ENCODE measurements around the gene DIAPH1.

The DIAPH1 gene

DNA sequence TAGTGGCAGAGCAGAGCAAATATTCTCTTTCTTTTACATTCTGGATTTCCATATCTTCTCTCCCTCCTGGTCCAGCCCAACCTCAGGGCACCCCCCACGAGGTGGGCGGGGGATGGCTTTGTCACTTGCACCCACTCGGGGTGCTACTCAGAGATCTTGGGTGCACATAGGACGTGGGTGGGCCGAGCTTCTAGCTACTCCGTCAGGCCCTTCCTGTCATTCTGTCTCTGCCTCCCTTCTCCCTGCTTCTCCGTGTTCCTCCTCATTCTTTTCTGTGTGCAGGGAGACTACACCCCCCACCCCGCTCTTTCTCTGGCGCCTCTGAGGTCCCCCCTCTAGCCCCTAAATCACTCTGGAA is 110.4 kb downstream of the DIAPH1 start:
- no peaks in the 10 kb centered on the region for H3K79me2 ChIP-seq (ENCODE audit: insufficient read depth, low read length)
- no peak overlapping the region for H2AFZ ChIP-seq (ENCODE audit: low read length)
- no peaks in the 10 kb centered on the region for H3K9me3 ChIP-seq (ENCODE audit: insufficient read depth, low read depth, low read length)
- H3K9ac ChIP-seq (ENCODE audit: low read depth, low read length, poor library complexity, severe bottlenecking), result no peak overlapping the region
- H3K27me3 ChIP-seq (ENCODE audit: insufficient read depth, low read length, poor library complexity, severe bottlenecking), result no peaks in the 10 kb centered on the region
- peaks cover 10% of the 10 kb centered on the region; the same call in 1 of the 2 replicates for H3K36me3 ChIP-seq (ENCODE audit: insufficient read depth, low read length)
- H3K4me3 ChIP-seq (ENCODE audit: low read length, poor library complexity, severe bottlenecking), result no peak overlapping the region
- H4K20me1 ChIP-seq (ENCODE audit: insufficient read depth, low read length, poor library complexity, severe bottlenecking), result no peaks in the 10 kb centered on the region
- no peaks in the 10 kb centered on the region for H3K9me2 ChIP-seq (replicated peaks; ENCODE audit: low read depth, low read length)
- H3K4me1 ChIP-seq (ENCODE audit: insufficient read depth, low read length, poor library complexity, severe bottlenecking), result no peaks in the 10 kb centered on the region
- H3F3A ChIP-seq (ENCODE audit: low read depth), result no peaks in the 10 kb centered on the region
- H3K4me2 ChIP-seq (ENCODE audit: low read depth, low read length, poor library complexity, severe bottlenecking), result no peak overlapping the region
- no peak for TF ChIP-seq EZH2phosphoT487 (IDR thresholded peaks at IDR 0.05; ENCODE audit: borderline replicate concordance)
- TF ChIP-seq, protein P1, sequence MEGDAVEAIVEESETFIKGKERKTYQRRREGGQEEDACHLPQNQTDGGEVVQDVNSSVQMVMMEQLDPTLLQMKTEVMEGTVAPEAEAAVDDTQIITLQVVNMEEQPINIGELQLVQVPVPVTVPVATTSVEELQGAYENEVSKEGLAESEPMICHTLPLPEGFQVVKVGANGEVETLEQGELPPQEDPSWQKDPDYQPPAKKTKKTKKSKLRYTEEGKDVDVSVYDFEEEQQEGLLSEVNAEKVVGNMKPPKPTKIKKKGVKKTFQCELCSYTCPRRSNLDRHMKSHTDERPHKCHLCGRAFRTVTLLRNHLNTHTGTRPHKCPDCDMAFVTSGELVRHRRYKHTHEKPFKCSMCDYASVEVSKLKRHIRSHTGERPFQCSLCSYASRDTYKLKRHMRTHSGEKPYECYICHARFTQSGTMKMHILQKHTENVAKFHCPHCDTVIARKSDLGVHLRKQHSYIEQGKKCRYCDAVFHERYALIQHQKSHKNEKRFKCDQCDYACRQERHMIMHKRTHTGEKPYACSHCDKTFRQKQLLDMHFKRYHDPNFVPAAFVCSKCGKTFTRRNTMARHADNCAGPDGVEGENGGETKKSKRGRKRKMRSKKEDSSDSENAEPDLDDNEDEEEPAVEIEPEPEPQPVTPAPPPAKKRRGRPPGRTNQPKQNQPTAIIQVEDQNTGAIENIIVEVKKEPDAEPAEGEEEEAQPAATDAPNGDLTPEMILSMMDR (conservative IDR thresholded peaks at IDR 0.05; ENCODE audit: low read length), result no peak

DNA sequence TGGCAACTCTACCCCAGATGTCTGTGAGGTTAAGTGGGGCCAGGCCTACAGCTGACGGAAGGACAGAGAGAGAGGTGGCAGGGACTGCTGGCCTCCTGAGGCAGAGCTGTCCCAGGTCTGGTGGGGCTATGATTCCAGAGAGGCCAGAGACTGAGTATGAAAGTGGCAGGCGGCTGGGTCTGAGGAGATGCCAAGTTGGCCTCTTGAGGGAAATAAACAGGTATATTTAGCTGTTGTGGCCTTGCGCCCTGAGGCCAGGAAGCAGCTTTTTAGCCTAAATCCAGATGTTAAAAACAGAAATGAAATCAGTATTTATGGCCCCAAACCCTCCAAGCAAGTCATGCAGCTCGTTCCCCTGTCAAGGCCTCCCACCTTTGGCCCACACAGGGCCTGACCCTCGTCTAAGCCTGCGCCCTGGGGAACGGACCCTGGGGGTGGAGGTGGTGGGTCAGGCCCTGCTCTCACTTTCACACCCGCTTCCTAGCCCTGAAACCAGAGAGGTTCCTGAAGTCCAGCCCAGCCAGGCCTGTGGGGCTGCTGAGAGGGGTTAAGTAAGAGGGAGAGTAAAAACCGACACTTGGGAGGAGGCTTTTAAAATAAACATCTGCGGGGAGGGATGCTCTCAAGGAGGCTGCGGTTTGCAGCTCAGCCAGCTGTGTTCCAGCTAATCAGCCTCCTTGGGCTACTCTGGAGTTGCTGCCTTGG is 111.3 kb downstream of the DIAPH1 start:
- Histone ChIP-seq H4K20me1 (ENCODE audit: insufficient read depth, low read length, poor library complexity, severe bottlenecking) (no peaks in the 10 kb centered on the region), H3F3A (ENCODE audit: low read depth) (no peaks in the 10 kb centered on the region), H3K4me1 (ENCODE audit: insufficient read depth, low read length, poor library complexity, severe bottlenecking) (no peaks in the 10 kb centered on the region), H3K9me3 (ENCODE audit: insufficient read depth, low read depth, low read length) (no peaks in the 10 kb centered on the region), H3K79me2 (ENCODE audit: insufficient read depth, low read length) (no peaks in the 10 kb centered on the region), H3K4me3 (ENCODE audit: low read length, poor library complexity, severe bottlenecking) (no peak overlapping the region), H2AFZ (ENCODE audit: low read length) (no peak overlapping the region), H3K9me2 (replicated peaks; ENCODE audit: low read depth, low read length) (no peaks in the 10 kb centered on the region), H3K9ac (ENCODE audit: low read depth, low read length, poor library complexity, severe bottlenecking) (no peak overlapping the region), H3K27me3 (ENCODE audit: insufficient read depth, low read length, poor library complexity, severe bottlenecking) (no peaks in the 10 kb centered on the region), H3K36me3 (ENCODE audit: insufficient read depth, low read length) (peaks cover under 1% of the 10 kb centered on the region; the same call in 1 of the 2 replicates), H3K4me2 (ENCODE audit: low read depth, low read length, poor library complexity, severe bottlenecking) (no peak overlapping the region)
- TF ChIP-seq, protein P1 (conservative IDR thresholded peaks at IDR 0.05; ENCODE audit: low read length), result no peak
- no peak for TF ChIP-seq EZH2phosphoT487 (IDR thresholded peaks at IDR 0.05; ENCODE audit: borderline replicate concordance)

DNA sequence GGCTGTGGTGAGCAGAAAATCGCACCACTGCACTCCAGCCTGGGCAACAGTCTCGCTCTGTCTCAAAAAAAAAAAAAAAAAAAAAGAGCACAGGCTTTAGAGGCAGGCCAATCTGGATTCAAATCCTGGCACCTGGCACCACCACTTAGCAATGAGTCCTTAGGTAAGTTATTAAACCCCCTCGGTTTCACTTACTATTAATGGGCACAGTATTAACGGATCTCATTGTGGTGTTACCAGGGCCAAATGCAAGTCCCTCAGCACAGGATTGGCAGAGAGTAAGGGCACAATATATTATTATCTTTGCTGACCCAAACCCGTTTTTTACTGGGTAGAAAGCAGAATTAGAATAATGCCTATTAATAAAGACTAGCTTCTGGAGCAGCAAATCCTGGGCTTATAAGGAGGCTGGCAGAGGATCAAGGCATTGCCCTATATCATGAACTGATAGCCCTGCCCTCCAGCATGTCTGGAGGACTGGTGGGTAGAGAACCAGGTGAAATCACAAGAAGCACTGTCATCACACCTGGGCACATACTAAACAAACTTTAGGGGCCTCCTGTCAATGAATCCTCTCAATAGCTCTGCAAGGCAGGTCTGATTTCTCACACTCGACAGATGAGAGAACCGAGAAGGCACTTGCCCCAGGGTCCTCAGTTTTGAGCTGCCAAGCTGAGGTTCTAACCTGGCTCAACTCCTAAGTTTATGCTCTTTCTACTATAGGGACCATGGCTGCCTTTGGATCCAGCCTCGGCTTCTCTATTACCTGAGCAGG is 112.2 kb downstream of the DIAPH1 start:
- H3K4me1 ChIP-seq (ENCODE audit: insufficient read depth, low read length, poor library complexity, severe bottlenecking), result no peaks in the 10 kb centered on the region
- H3F3A ChIP-seq (ENCODE audit: low read depth), result no peaks in the 10 kb centered on the region
- H3K79me2 ChIP-seq (ENCODE audit: insufficient read depth, low read length), result no peaks in the 10 kb centered on the region
- H3K4me2 ChIP-seq (ENCODE audit: low read depth, low read length, poor library complexity, severe bottlenecking), result no peak overlapping the region
- H3K27me3 ChIP-seq (ENCODE audit: insufficient read depth, low read length, poor library complexity, severe bottlenecking), result no peaks in the 10 kb centered on the region
- TF ChIP-seq, protein P1 (conservative IDR thresholded peaks at IDR 0.05; ENCODE audit: low read length), result no peak
- TF ChIP-seq EZH2phosphoT487 (IDR thresholded peaks at IDR 0.05; ENCODE audit: borderline replicate concordance), result no peak
- no peak overlapping the region for H2AFZ ChIP-seq (ENCODE audit: low read length)
- H3K9ac ChIP-seq (ENCODE audit: low read depth, low read length, poor library complexity, severe bottlenecking), result no peak overlapping the region
- no peak overlapping the region for H3K4me3 ChIP-seq (ENCODE audit: low read length, poor library complexity, severe bottlenecking)
- H3K9me2 ChIP-seq (replicated peaks; ENCODE audit: low read depth, low read length), result no peaks in the 10 kb centered on the region
- H3K9me3 ChIP-seq (ENCODE audit: insufficient read depth, low read depth, low read length), result no peaks in the 10 kb centered on the region
- H4K20me1 ChIP-seq (ENCODE audit: insufficient read depth, low read length, poor library complexity, severe bottlenecking), result no peaks in the 10 kb centered on the region
- no peaks in the 10 kb centered on the region for H3K36me3 ChIP-seq (ENCODE audit: insufficient read depth, low read length)
